Chondrocyte (in vitro differentiated cells): ENCODE data around the gene INPP5D. TPM values are rescaled to one million over a fixed set of nuclear protein-coding genes. Genes with fewer than 3 reads are reported as not detected.

ENCODE experiments used
- DNase-seq: peaks from one replicate; pipeline ENCODE4 v3.0.0; 2021; ENCODE audit warnings: mixed read lengths, low spot score
- H3K27ac Mint-ChIP-seq: one replicate; pipeline ENCODE4 v1.8.0; 2021; ENCODE audit warnings: mild to moderate bottlenecking, moderate library complexity, mixed read lengths; ENCODE audit not compliant: unreplicated experiment
- H3K27me3 Mint-ChIP-seq: 2 replicates; pipeline ENCODE4 v1.8.0; 2021; ENCODE audit warnings: low read depth, mixed read lengths
- H3K36me3 Mint-ChIP-seq: 2 replicates; pipeline ENCODE4 v1.8.0; 2021; ENCODE audit warnings: low read depth, mixed read lengths
- H3K4me1 Mint-ChIP-seq: 2 replicates; pipeline ENCODE4 v1.8.0; 2021; ENCODE audit warnings: low read depth, mild to moderate bottlenecking, mixed read lengths
- H3K4me3 Mint-ChIP-seq: one replicate; pipeline ENCODE4 v1.8.0; 2021; ENCODE audit warnings: mild to moderate bottlenecking, moderate library complexity, mixed read lengths; ENCODE audit not compliant: unreplicated experiment
- H3K9me3 Mint-ChIP-seq: 2 replicates; pipeline ENCODE4 v1.8.0; 2021; ENCODE audit warnings: low read depth, mixed read lengths
- CTCF ChIP-seq: fragments of 200-600 bp; sonication (generic); IDR thresholded peaks from 2 replicates; pipeline ENCODE4 v1.5.0; 2021; ENCODE audit warnings: antibody characterized with exemption, mild to moderate bottlenecking, moderate library complexity
- total RNA-seq: library from RNA; stranded (reverse); gene quantifications from 3 replicates; pipeline ENCODE4 v1.2.1, GENCODE V29; 2021

The INPP5D gene
- total RNA-seq, 1 donor from 2014 or later = 0.20 TPM

- H3K4me1 Mint-ChIP-seq = no peaks in the 10 kb centered on the region
- H3K4me3 Mint-ChIP-seq = no peak overlapping the region
- H3K27me3 Mint-ChIP-seq = no peaks in the 10 kb centered on the region
- no peak for DNase-seq
- no peaks in the 10 kb centered on the region for H3K36me3 Mint-ChIP-seq
- H3K9me3 Mint-ChIP-seq = no peaks in the 10 kb centered on the region
- no peak overlapping the region for H3K27ac Mint-ChIP-seq
- no peak for TF ChIP-seq CTCF
These were observed 185.3 kb downstream of the INPP5D start for GRCh38 chr2:233245406-233245805.

GRCh38 chr2:233247116-233247515 is 187.0 kb downstream of the INPP5D start:
- H3K4me1 Mint-ChIP-seq = no peaks in the 10 kb centered on the region
- no peak overlapping the region for H3K27ac Mint-ChIP-seq
- H3K9me3 Mint-ChIP-seq = no peaks in the 10 kb centered on the region
- no peak for TF ChIP-seq CTCF
- no peaks in the 10 kb centered on the region for H3K27me3 Mint-ChIP-seq
- no peak overlapping the region for H3K4me3 Mint-ChIP-seq
- DNase-seq = no peak
- no peaks in the 10 kb centered on the region for H3K36me3 Mint-ChIP-seq

- no peaks in the 10 kb centered on the region for H3K27me3 Mint-ChIP-seq
- H3K36me3 Mint-ChIP-seq = no peaks in the 10 kb centered on the region
- H3K9me3 Mint-ChIP-seq = no peaks in the 10 kb centered on the region
- no peak overlapping the region for H3K4me3 Mint-ChIP-seq
- no peak for DNase-seq
- peaks cover 4% of the 10 kb centered on the region for H3K4me1 Mint-ChIP-seq
- no peak for TF ChIP-seq CTCF
- H3K27ac Mint-ChIP-seq = no peak overlapping the region
These were observed 187.6 kb downstream of the INPP5D start for GRCh38 chr2:233247744-233248143.

- no peak for DNase-seq
- no peaks in the 10 kb centered on the region for H3K27me3 Mint-ChIP-seq
- no peak for TF ChIP-seq CTCF
- H3K36me3 Mint-ChIP-seq = no peaks in the 10 kb centered on the region
- no peak overlapping the region for H3K4me3 Mint-ChIP-seq
- no peak overlapping the region for H3K27ac Mint-ChIP-seq
- peaks cover 15% of the 10 kb centered on the region for H3K4me1 Mint-ChIP-seq
- H3K9me3 Mint-ChIP-seq = no peaks in the 10 kb centered on the region
These were observed 188.9 kb downstream of the INPP5D start for GRCh38 chr2:233248999-233249398.

- Mint-ChIP-seq H3K4me1 (peaks cover 23% of the 10 kb centered on the region), H3K4me3 (no peak overlapping the region), H3K36me3 (no peaks in the 10 kb centered on the region), H3K27ac (peak overlapping the region; percentile 19), H3K27me3 (no peaks in the 10 kb centered on the region), H3K9me3 (no peaks in the 10 kb centered on the region)
- DNase-seq = no peak
- TF ChIP-seq CTCF = no peak
These were observed 190.4 kb downstream of the INPP5D start for GRCh38 chr2:233250568-233250967.
